Amniotic epithelial cell (primary cell): Measurements from ENCODE around the gene CBARP.

Source experiments
- DNase-seq: peaks from one replicate; pipeline ENCODE4 v3.0.0-alpha.2; 2010; ENCODE audit warnings: low read depth

CBARP gene

DNA sequence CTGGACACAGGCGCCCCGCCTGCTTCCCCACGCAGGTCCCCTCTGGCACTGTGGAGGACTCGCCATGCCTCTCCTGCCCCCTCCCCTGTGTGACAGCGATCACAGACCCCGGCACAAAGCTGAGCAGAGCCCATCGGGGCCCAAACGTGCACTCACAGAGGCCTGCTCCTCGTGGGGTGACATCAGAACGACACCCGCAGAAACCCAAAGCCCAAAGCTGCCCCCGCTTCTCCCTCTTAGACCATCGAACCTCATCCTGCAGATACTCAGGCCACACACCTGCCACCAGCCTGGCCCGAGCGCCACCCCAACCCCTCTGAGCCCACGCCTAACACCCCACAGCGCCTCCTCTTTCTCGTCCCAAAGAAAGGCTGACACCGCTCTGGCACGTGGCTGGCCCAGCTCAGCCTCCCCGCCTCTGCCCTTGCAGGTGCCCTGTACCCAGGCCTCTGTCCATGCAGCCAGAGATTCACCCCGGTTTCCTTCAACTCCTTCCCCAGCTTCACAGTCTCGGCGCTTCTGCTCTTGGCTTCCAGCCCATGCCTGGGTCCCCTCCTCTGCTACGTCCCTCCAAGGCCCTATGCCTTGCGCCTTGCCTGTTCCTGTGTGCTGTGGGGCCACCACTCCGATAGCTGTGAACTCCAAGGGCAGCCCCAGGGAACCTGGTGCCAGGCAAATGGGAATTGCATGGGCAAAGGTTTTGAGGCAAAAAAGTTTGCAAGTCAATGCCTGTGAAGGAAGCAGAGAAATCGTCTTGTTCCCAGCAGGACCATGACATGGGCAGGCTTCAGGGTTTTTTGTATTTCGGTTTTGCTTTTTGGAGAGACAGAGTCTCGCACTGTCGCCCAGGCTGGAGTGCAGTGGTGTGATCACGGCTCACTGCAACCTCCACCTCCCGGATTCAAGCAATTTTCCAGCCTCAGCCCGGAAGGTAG, 831 bp upstream of the CBARP start:
- DNase-seq = no peak

DNA sequence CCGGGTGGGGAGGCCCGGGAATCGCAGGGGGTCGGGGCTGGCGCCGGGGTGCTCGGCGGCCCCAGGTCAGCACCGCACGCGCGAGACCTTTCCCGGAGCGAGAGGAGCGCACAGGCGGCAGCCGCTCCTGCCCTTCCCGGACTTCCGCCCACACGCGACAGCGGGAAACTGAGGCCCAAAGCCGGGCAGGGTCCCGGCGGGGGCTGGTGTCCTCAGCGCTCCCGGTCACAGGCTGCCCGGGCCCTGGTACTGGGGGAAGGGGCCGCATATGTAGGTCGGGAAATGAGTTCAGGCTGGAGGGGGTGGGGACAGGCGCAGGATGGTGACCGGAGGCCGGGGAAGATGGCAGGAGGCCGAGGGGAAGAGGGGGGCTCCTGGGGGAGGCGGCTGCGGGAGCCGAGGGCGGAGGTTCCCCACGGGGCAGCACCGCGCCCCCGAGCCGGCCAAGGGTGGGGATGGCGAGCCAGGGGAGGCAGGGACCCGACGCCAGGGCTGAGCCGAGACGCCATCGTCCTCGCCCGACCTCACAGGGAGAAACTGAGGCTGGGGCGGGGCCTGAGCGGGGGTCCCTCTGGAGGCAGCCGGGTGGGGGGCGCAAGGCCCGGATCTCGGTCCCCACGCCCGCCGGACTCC, 662 bp downstream of the CBARP start:
- no peak for DNase-seq

DNA sequence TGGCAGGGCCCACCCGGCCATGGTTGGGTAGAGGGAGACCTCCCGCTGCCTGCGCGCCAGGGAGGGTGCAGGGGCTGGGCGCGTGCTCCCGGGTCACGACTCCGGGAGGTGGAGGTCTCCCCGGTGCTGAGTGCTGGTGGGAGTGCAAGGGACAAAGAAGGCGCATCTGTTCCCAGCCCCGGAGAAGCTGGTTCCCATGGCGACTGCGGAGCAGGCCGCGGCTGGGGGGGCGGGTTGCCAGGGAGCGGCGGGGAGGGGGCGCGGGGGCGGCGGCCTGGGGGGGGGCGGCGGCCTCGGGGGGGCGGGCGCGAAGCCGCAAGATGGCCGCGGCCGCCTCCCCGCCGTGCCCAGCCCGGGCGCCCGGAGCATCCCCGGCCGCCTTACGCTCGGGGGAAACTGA, 1.2 kb downstream of the CBARP start:
- no peak for DNase-seq

DNA sequence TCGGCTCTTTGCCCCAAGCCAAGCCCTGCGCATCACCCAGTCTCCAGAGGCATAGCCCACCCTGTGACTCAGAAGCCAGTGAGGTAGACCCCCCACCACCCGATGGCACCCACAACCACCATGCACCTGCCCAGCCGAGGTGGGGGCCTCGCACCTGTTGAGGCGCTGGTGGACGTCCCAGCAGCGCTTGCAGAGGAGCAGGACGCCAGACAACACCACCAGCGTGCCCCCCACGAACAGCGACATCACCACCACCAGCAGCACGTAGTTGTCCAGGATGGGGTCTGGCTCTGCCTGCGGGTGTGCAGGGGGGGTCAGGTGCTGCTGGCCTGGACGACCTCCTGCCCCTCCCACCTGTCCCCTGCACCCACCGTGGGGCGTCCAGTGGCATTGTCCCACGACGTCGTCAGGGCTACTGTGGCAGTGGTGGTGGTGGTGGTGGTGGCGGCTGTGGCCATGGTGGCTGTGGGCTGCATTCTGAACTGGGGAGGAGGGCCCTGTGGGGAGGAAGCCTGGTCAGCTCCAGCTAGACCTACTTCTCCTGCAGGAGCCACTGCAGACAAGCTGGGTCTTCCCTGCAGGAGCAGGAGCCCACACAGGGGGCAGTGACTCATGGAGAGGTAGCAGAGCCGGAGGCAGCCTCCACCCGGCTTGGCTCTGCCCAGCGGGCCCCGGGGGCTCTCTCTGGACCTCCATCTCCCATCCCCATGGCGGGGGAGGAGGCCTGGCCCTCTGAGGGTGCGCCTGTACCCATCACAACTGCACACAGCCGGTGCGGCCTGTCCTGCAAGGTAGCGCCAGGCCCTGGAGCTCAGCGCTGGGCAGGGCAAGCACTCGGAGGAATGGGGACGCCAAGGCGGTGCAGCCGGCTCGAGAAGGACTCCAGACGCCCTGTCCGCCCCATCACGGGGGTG, 1.9 kb downstream of the CBARP start:
- DNase-seq = peak; percentile 57

DNA sequence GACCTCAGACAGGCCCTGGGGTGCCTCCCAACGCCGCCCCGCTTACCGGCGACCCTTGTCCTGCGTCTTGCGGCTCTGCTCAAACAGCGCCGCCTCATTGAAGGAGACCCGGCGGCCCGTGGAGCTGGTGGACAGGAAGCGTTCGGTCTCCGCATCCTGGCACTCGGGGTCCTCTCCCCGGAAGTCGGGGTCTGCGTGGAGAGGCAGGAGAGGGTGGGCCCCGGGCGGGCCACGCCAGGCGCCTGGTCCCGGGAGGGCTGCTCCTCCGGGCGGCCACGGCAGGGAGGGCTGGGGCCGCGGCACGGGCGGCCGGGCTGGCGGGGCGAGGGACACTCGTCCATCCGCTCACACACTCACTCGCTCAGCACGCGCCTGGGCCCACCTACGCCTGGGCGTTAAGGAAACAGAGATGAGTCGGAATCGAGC, 2.8 kb downstream of the CBARP start:
- no peak for DNase-seq

DNA sequence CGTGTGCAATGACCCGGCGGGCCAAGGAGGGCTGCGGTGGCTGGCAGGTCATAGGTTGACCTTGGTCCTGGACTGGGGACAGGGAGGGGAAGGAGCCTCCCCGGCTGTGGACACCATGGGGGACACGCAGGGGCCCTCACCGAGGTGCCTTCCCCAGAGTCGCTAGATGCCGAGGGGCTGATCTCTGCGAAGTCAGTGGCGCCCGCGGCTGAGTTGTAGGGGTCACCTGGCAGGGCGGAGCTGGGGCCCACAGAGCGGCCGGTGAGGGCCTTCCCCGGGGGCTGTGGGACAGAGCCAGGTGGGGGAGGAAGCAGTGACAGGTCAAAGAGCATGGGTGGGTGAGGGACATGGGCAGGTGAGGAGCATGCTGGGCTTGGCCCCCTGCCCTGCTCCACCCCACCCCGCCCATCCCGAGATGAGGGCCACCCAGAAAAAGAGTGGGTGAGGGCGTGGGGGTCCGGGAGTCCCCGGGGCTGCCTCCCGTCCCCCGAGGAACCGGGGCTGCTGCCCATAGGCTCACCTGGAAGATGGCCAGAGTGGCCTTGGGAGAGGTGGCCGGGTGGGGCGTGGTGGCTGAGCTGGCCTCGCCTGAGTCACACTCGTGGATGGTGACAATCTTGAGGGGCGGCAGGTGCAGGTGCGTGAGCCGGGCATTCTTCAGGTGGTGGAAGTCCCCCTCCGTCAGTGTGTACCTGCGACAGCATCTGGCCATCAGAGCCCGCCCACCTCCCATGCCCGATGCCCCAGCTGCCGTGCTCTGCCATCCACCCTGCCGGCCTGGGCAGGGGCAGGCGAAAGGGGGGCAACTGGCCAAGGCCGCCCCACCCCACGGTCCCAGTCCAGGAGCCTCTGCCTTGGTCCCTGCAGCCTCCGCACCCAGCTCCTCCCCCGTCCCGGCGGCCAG, 3.5 kb downstream of the CBARP start:
- no peak for DNase-seq

DNA sequence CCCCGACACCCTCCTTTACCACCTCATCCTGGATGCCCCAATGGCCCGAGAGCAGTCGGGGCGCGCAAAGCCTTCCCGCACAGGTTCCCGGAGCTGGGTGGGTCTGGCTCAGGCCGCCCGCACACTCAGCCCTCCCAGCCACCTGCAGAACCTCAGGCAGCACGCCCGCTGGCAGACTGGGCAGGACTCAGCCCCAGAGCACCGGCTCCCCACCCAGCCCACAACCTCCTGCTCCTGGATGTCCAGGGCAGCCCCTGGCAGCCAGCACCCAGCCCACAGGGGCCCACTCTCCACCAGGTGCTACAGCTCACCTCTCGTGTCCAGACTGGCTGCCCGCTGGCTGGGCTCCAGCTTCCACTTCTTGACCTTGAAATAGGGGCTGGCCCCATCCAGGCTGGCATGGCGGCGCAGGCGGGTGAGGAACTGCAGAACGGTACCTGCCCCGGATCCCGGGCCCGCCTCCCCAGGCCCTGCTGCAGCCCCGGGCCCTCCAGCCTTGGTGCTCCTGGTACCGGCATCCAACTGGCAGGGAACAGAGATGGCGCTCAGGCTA, 4.6 kb downstream of the CBARP start:
- DNase-seq = no peak

DNA sequence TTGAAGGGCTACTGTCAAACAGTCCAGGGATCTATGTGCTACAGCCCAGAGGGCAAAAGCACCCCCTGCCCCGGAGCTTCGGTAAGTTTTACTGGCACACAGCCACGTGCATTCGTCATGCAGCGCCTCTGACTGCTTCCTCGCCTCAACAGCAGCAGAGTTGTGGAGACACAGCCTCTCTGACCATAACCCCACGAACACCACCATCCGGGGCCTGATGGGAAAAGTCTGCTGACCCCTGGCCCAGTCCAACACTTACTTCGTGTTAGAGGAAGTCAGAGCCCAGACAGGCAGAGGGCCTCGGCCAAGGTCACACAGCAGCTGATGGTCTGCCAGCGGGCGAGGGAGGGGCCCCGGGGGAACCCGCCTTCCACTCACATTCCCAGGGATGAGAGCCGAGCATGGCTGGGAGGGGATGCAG, 5.1 kb downstream of the CBARP start:
- DNase-seq = peak; percentile 84

DNA sequence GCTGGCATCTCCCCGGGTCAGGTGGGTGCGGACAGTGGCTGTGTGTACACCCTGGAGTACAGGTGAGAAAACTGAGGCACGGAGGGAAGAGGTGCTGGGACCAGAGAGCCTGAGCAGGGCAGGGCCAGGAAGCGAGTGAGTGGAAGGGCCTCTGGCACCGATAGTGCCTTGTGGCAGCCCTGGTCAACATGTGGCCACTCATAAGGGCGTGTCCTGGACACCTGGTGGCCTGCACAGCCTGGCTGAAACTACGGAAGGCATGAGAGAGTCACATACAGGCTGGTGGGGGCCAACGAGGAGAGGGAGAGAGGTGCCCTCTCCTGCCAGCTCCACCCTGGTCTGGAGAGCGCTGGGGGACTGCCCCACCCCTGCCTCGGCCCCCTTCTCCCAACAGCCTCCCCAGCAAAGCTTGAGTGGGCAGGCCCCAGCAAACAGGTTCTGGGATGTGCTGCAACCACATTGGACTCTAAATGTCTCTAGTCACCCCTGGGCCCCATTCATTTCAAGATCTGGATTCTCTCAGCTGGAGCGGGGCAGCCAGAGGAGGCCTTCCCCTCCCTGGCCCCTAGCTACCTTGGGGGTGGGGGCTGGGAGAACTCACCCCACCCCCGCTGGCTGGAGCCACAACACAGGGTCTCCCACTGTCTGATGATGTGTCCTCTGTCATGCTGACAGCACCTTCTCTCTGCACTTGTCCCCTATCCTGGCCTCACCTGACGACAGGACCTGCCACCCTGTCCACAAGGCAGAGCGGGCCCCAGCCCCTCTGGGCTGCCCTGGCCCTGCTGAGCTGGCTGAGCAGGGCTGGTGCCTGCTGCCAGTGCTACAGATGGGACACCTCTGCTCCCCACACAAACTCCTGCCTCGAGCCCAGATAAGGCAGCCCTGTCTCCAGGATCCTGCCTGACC, 5.8 kb downstream of the CBARP start:
- DNase-seq = no peak

DNA sequence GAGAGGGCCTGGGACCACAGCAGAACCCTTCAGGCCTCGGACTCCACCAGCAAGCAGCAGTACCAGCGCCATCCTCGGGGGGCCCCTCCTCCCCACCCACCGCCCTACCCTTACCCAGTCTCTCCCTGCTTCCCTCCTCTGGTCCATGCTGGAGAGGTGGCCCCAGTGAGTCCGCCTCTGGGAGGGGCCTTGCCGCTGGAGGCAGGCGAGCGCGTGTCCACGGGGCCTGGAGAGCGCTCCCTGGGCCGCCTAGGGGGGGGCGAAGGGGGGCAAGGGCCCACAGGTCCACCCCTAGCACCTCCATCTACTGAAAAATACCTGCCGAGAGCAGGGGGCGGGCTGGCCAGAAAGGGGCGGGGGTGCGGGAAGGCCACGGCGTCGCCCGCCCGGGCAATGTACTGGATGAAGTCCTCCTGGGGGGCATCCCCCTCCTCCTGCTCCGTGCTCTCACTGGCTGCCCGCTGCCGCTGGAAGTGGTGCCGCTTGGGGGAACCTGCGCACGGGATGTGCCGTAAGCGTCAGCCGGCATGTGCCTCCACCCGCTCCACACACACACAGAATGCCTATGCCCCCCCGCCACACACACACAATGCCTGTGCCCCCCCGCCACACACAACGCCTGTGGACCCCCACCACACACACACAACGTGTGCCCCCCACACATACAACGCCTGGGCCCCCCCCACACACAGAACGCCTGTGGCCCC, 6.9 kb downstream of the CBARP start:
- DNase-seq = no peak

DNA sequence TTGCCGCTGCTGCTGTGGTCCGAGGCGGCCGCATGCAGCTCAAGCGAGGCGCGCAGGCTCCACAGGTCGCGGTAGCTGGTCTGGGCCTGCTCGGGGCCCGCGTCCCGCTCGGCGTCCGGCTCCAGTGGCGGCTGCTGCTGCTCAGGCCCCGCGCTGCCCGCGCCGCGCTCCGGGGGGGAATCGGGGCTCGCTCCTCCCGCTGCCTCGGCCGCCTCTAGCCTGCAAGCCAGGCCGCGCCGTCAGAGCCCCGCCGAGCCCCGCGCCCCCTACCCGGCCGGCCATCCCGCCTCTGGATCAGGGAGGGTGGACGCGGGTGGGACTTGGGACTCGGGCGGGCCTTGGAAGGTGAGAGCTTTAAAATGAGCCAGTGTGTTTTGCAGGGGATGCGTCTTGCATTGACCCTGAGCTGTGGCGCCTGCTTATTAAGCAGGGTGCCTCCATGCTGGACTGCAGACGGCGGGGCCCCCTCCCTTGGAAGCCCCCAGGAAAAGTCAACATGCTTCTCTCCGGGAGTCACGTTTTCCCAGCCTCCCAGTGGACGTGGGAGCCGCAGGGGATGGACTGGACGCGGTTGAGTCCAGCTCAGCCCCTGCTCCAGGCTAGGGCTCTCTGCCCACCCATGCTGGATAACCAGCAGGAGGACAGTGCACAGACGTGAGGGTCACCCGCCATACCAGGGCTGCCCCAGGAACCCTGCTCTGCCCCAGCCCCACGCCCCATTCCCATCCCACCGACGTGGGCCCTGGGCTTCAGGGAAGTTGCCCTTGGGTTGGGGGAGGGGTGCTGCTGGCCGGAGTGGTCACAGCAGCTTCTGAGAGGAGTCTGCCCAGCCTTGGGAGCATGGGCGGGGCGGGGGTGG, 7.7 kb downstream of the CBARP start:
- DNase-seq = no peak

DNA sequence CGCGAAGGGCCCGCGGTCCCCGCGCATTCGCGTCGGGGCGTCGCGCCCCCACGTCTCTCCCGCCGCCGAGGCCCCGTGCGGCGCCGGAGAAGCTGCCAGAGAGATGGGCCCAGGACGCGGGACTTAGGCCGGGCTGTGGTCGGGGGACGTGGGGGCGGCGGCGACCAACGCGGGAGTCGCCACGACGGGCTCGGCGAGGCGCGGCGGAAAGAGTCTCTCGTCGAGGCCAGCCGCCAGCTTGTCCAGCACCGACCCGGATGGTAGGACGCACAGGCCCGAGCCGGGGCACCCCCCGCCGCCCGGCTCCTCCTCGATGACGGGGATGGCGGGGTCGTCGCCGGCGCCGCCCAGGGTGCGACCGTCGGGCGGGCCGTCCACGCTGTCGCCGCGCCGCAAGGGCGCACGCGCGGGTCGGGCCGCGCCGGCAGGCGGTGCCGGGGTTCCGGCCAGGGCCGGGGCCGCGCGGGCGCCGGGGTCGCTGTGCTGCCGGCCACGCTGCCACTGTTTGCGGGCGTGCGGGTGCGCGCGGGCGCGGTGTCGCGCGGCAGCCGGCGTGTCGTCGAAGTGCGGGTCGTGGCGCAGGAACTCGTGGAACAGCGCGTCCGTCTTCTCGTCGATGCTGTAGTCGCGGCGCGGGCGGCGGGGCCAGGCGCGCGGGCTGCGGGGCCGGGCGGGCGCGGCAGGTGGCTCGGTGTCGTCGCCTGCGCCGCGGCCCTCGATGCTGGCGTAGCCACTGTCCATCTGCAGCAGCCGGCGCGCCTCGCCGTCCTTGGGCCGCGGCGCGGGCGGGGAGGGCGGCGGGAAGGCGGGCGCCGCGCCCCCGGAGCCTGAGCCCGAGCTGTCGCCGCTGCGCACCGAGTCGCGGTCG, 8.5 kb downstream of the CBARP start:
- DNase-seq = no peak

DNA sequence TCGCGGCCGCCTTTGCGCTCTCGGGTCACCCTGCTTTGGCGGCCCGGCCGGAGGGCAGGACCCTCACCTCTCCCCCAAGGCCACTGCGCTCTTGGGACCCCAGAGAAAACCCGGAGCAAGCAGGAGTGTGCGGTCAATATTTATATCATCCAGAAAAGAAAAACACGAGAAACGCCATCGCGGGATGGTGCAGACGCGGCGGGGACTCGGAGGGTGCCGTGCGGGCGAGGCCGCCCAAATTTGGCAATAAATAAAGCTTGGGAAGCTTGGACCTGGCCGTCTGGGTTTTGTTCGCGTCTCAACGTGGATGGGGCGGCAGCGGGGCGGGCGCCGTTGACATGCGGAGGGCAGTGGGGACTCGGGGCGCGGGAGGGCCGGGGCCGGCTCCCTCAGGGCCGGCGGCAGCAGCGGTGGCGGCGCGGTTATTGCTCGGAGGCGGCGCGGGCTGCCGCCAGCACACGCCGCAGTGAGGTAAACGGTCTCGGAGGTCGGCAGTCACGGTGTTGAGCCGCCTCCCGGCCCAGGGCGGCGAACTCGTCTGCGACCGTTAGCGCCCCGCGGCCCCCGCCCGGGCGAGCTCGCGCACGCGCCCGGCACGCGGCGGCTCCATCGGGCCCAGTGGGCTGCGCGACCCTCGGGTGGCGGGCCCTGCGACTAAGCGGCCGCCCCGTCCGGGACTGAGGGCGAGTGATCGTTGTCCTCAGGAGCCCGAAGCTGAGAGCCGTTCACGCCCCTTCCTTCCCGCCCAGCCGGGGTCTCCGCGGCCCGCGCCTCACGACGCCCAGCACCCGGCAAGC, 9.4 kb downstream of the CBARP start:
- DNase-seq = no peak

DNA sequence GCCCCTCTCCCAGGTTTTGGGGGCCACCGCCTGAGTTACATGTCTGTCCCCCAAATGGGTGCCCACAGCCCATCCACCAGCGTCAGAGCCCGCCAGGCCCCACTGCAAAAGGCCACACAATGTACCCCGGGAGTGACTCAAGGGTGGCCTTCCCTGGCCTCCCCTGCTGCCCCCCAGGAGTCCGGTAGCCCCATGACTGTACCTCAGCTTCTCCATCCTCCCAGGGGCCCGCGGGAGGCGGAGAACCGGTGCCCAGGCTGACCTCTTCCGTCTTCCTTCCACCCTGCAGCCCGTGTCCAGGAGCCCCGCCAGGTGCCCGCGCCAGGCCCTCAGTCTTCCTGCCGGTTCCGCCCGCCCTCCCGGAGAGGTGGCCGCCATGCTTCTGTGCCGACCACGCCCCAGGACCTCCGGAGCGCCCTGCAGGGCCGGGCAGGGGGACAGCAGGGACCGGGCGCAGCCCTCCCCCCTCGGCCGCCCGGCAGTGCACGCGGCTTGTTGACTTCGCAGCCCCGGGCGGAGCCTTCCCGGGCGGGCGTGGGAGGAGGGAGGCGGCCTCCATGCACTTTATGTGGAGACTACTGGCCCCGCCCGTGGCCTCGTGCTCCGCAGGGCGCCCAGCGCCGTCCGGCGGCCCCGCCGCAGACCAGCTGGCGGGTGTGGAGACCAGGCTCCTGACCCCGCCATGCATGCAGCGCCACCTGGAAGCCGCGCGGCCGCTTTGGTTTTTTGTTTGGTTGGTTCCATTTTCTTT, 10.3 kb downstream of the CBARP start:
- DNase-seq = no peak

DNA sequence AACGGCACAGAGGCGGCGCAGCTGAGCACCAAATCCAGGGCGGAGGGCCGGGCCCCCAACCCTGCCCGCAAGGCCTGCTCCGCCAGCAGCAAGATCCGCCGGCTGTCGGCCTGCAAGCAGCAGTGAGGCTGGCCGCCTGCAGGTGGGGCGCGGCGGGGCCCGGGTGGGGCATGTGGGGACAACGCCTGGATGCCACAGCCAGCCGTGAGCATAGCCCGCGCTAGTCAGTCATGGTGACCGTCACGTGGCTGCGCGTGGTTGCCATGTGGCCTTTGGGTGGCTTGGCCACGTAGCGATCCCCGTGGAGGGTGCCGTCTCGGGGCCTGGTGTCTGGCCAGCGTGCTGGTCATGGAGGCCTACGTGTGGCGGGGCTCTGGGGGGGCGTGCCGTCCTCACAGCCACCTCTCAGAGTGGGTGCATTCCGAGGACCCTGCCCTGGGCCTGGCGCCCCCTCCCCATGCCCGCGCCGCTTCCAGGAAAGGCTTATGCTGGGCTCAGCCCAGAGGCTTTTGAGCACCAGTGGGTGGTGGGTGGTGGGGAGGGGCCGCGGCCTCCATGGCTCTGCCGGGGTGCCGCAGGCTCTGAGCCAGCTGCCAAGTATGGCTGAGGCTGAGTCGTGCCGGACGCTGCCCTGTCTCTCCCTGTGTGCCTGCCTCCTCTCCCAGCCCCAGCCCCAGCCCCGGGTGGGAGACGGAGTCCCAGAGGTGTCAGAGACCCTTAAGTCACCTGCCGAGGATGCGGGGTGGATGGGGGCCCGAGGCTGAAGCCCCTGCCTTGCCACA, 11.1 kb downstream of the CBARP start:
- DNase-seq = no peak
